ENCODE measurements around the gene EPN2.

EPN2 gene

DNA sequence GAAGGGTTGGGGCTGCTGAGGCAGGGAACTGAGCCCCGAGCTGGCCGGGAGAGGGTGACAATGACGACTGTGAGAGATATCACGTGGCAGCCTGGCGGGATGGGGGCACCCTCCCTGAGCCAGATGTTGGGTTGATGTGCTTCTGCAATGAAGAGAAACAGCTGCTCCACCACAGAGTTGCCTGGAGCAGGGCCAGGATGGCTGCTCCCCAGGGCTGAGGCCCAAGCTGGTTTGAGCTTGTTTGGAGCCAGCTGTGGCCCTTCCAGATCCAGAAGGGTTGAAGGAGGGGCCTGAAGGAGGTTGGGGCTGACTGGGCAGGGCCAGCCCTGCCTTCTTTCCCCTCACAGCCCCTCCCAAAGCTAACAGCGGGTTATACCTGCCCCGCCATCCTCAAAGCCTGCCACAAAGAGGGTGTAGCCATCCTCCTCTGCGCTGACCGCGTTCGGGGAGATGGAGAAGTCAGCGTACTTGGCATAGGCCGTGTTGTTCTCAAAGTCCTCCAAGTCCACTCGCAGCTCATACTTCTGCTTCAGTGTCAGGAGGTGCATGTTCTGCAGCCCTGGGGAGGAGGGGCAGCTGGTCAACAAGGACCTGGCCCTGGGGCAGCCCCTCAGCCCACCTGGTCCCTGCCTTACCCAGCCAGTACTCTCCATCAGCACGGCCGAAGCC lies 147.7 kb downstream of the EPN2 start:
- TF ChIP-seq, protein P1, sequence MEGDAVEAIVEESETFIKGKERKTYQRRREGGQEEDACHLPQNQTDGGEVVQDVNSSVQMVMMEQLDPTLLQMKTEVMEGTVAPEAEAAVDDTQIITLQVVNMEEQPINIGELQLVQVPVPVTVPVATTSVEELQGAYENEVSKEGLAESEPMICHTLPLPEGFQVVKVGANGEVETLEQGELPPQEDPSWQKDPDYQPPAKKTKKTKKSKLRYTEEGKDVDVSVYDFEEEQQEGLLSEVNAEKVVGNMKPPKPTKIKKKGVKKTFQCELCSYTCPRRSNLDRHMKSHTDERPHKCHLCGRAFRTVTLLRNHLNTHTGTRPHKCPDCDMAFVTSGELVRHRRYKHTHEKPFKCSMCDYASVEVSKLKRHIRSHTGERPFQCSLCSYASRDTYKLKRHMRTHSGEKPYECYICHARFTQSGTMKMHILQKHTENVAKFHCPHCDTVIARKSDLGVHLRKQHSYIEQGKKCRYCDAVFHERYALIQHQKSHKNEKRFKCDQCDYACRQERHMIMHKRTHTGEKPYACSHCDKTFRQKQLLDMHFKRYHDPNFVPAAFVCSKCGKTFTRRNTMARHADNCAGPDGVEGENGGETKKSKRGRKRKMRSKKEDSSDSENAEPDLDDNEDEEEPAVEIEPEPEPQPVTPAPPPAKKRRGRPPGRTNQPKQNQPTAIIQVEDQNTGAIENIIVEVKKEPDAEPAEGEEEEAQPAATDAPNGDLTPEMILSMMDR (conservative IDR thresholded peaks at IDR 0.05; ENCODE audit: low read length): no peak
- peak; percentile 97 for DNase-seq (ENCODE audit: low read depth)
- H3K4me3 ChIP-seq (ENCODE audit: low read length): peak overlapping the region; percentile 86

DNA sequence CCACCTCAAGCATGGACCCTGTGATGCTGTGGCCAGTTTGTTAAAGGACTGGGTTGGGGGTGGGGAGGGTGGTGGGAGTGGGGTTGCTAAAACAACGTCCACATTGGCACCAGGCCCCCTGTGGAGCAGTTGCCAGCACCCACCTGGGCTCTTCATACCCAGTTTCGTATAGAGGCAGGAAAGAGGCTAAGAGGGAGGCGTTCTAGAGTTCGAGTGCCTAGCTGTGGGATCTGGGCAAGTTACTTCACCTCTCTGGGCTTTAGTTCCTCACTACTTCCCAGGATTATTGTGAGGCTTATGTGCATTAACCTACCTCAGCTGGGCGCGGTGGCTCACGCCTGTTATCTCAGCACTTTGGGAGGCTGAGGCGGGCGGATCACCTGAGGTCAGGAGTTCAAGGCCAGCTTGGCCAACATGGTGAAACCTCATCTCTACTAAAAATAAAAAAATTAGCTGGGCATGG lies 148.4 kb downstream of the EPN2 start:
- DNase-seq (ENCODE audit: low read depth): no peak

More for the DNA sequence above, 148.4 kb downstream of the EPN2 start:
- TF ChIP-seq, protein P1 (conservative IDR thresholded peaks at IDR 0.05; ENCODE audit: low read length): no peak
- H3K4me3 ChIP-seq (ENCODE audit: low read length): peak overlapping the region; percentile 86
